ENCODE data around the gene TUBB. TPM values are rescaled to one million over a fixed set of nuclear protein-coding genes. Genes with fewer than 3 reads are reported as not detected.
A peak's percentile ranks its signal among the peaks of the same experiment; 100 is the strongest.
"Not testable (repeated sequence)": the region's sequence is repeated elsewhere in the genome, so short reads cannot be mapped to it uniquely, and the experiment has no call there.

Gene TUBB
- total RNA-seq, 1 experiment from 2014 or later = 386 TPM

GRCh38 chr6:30761791-30762429, 41.8 kb downstream of the TUBB start:
- no peaks in the 10 kb centered on the region for H3K36me3 ChIP-seq
- no peaks in the 10 kb centered on the region for H3K27me3 ChIP-seq
- no peak overlapping the region for H3K4me3 ChIP-seq
- no peaks in the 10 kb centered on the region for H3K9me3 ChIP-seq
- DNase-seq = no peak

GRCh38 chr6:30763155-30763617, 43.0 kb downstream of the TUBB start:
- no peaks in the 10 kb centered on the region for H3K36me3 ChIP-seq
- H3K4me3 ChIP-seq = no peak overlapping the region
- H3K9me3 ChIP-seq = no peaks in the 10 kb centered on the region
- DNase-seq = no peak
- H3K27me3 ChIP-seq = no peaks in the 10 kb centered on the region

- no peak for DNase-seq
- H3K27me3 ChIP-seq = no peaks in the 10 kb centered on the region
- no peaks in the 10 kb centered on the region for H3K9me3 ChIP-seq
- H3K4me3 ChIP-seq = no peak overlapping the region
- H3K36me3 ChIP-seq = no peaks in the 10 kb centered on the region
Observed at GRCh38 chr6:30763618-30764489, 43.7 kb downstream of the TUBB start.

GRCh38 chr6:30764490-30765043, 44.4 kb downstream of the TUBB start:
- H3K36me3 ChIP-seq, DNase-seq, H3K9me3 ChIP-seq, H3K4me3 ChIP-seq, H3K27me3 ChIP-seq: not testable (repeated sequence)

- not testable (repeated sequence) for DNase-seq, H3K27me3 ChIP-seq, H3K9me3 ChIP-seq, H3K4me3 ChIP-seq, H3K36me3 ChIP-seq
Observed at GRCh38 chr6:30765495-30765894, 45.3 kb downstream of the TUBB start.

- Histone ChIP-seq H3K36me3 (no peaks in the 10 kb centered on the region), H3K4me3 (no peak overlapping the region), H3K9me3 (no peaks in the 10 kb centered on the region), H3K27me3 (no peaks in the 10 kb centered on the region)
- no peak for DNase-seq
Observed at GRCh38 chr6:30766461-30767157, 46.5 kb downstream of the TUBB start.

- H3K4me3 ChIP-seq = no peak overlapping the region
- DNase-seq = no peak
- H3K27me3 ChIP-seq = no peaks in the 10 kb centered on the region
- H3K9me3 ChIP-seq = no peaks in the 10 kb centered on the region
- H3K36me3 ChIP-seq = no peaks in the 10 kb centered on the region
Observed at GRCh38 chr6:30767158-30767943, 47.2 kb downstream of the TUBB start.

GRCh38 chr6:30767944-30768301, 47.8 kb downstream of the TUBB start:
- H3K36me3 ChIP-seq = no peaks in the 10 kb centered on the region
- no peaks in the 10 kb centered on the region for H3K9me3 ChIP-seq

GRCh38 chr6:30768634-30769087, 48.5 kb downstream of the TUBB start:
- no peak overlapping the region for H3K4me3 ChIP-seq
- H3K9me3 ChIP-seq = no peaks in the 10 kb centered on the region
- no peak for DNase-seq
- H3K36me3 ChIP-seq = no peaks in the 10 kb centered on the region
- H3K27me3 ChIP-seq = no peaks in the 10 kb centered on the region

More at GRCh38 chr6:30767944-30768301, 47.8 kb downstream of the TUBB start:
- H3K27me3 ChIP-seq = no peaks in the 10 kb centered on the region
- no peak overlapping the region for H3K4me3 ChIP-seq
- DNase-seq = no peak

GRCh38 chr6:30769088-30769852, 49.1 kb downstream of the TUBB start:
- H3K27me3 ChIP-seq = no peaks in the 10 kb centered on the region
- H3K4me3 ChIP-seq = peak overlapping the region; percentile 16; the same call in 1 of the 2 replicates
- H3K9me3 ChIP-seq = no peaks in the 10 kb centered on the region
- H3K36me3 ChIP-seq = no peaks in the 10 kb centered on the region
- peak; percentile 91 for DNase-seq

- no peaks in the 10 kb centered on the region for H3K36me3 ChIP-seq
- H3K27me3 ChIP-seq = no peaks in the 10 kb centered on the region
- H3K9me3 ChIP-seq = no peaks in the 10 kb centered on the region
- no peak overlapping the region for H3K4me3 ChIP-seq
- no peak for DNase-seq
Observed at GRCh38 chr6:30769853-30770524, 49.8 kb downstream of the TUBB start.

- no peaks in the 10 kb centered on the region for H3K36me3 ChIP-seq
- H3K4me3 ChIP-seq = no peak overlapping the region
- H3K9me3 ChIP-seq = no peaks in the 10 kb centered on the region
- H3K27me3 ChIP-seq = no peaks in the 10 kb centered on the region
- no peak for DNase-seq
Observed at GRCh38 chr6:30770592-30770991, 50.4 kb downstream of the TUBB start.

GRCh38 chr6:30774701-30775100, 54.5 kb downstream of the TUBB start:
- Histone ChIP-seq H3K36me3 (no peaks in the 10 kb centered on the region), H3K27me3 (no peaks in the 10 kb centered on the region), H3K9me3 (no peaks in the 10 kb centered on the region), H3K4me3 (no peak overlapping the region)
- DNase-seq = no peak

Measured in MG63 (cell line).